Mucosa of rectum (tissue), 2 donors: ENCODE data around the gene ZNF429.
A peak's percentile ranks its signal among the peaks of the same experiment; 100 is the strongest.

ENCODE experiments used
- H3K27ac ChIP-seq, 2 donors: one replicate each; pipeline ENCODE4 v1.7.0; 2013; ENCODE audit warnings: inconsistent platforms in 2 of 2, low read depth in 2 of 2, low read length in 2 of 2
- H3K27me3 ChIP-seq, 2 donors: one replicate each; pipeline ENCODE4 v1.7.0; 2013; ENCODE audit warnings: low read length in 2 of 2; ENCODE audit not compliant: control insufficient read depth in 2 of 2, insufficient read depth in 2 of 2
- H3K36me3 ChIP-seq, 2 donors: one replicate each; pipeline ENCODE4 v1.7.0; 2013; ENCODE audit warnings: low read length in 2 of 2; ENCODE audit not compliant: control insufficient read depth in 2 of 2, insufficient read depth in 2 of 2
- H3K4me1 ChIP-seq, 2 donors: one replicate each; pipeline ENCODE4 v1.7.0; 2013; ENCODE audit warnings: low read length in 2 of 2, mild to moderate bottlenecking in 1 of 2; ENCODE audit not compliant: control insufficient read depth in 2 of 2, insufficient read depth in 2 of 2
- H3K4me3 ChIP-seq, 2 donors: one replicate each; pipeline ENCODE4 v1.7.0; 2013; ENCODE audit warnings: low read length in 2 of 2
- H3K9ac ChIP-seq, 2 donors: one replicate each; pipeline ENCODE4 v1.7.0; 2013; ENCODE audit warnings: low read length in 2 of 2, low read depth in 1 of 2, mild to moderate bottlenecking in 1 of 2
- H3K9me3 ChIP-seq, 2 donors: one replicate each; pipeline ENCODE4 v1.7.0; 2013; ENCODE audit warnings: low read length in 2 of 2; ENCODE audit not compliant: control insufficient read depth in 2 of 2
- donor health status: healthy.
- donor health status: Normal muscosa, but diverticular disease.

The ZNF429 gene

GRCh38 chr19:21569494-21569865, 64.1 kb downstream of the ZNF429 start:
- H3K36me3 ChIP-seq = no peaks in the 10 kb centered on the region
- H3K9me3 ChIP-seq = peaks cover 0 to 11% of the 10 kb centered on the region in 2 donors
- H3K9ac ChIP-seq = no peak overlapping the region
- peak overlapping the region; percentile 26 to 80 for H3K4me3 ChIP-seq
- no peaks in the 10 kb centered on the region for H3K4me1 ChIP-seq
- no peaks in the 10 kb centered on the region for H3K27me3 ChIP-seq
- H3K27ac ChIP-seq = peak overlapping the region in 1 of 2 donors; percentile 65

- Histone ChIP-seq H3K9me3 (peaks cover 0 to 11% of the 10 kb centered on the region in 2 donors), H3K4me3 (no peak overlapping the region), H3K36me3 (no peaks in the 10 kb centered on the region), H3K27ac (no peak overlapping the region), H3K27me3 (no peaks in the 10 kb centered on the region), H3K9ac (no peak overlapping the region), H3K4me1 (no peaks in the 10 kb centered on the region)
Measured at GRCh38 chr19:21571316-21571715, 65.9 kb downstream of the ZNF429 start.

GRCh38 chr19:21574607-21575006, 69.2 kb downstream of the ZNF429 start:
- Histone ChIP-seq H3K27ac (no peak overlapping the region), H3K9ac (no peak overlapping the region), H3K9me3 (peaks cover 1 to 12% of the 10 kb centered on the region in 2 donors), H3K27me3 (peaks cover 0 to 1% of the 10 kb centered on the region in 2 donors), H3K4me3 (no peak overlapping the region), H3K36me3 (no peaks in the 10 kb centered on the region), H3K4me1 (no peaks in the 10 kb centered on the region)

GRCh38 chr19:21576481-21576880, 71.1 kb downstream of the ZNF429 start:
- H3K36me3 ChIP-seq = no peaks in the 10 kb centered on the region
- no peak overlapping the region for H3K27ac ChIP-seq
- H3K9ac ChIP-seq = no peak overlapping the region
- H3K4me3 ChIP-seq = no peak overlapping the region
- H3K27me3 ChIP-seq = peaks cover 0 to 1% of the 10 kb centered on the region in 2 donors
- no peaks in the 10 kb centered on the region for H3K4me1 ChIP-seq
- H3K9me3 ChIP-seq = peaks cover 1 to 9% of the 10 kb centered on the region in 2 donors

GRCh38 chr19:21580101-21580500, 74.7 kb downstream of the ZNF429 start:
- H3K4me3 ChIP-seq = no peak overlapping the region
- H3K9me3 ChIP-seq = peaks cover 3 to 9% of the 10 kb centered on the region in 2 donors
- H3K27ac ChIP-seq = no peak overlapping the region
- no peaks in the 10 kb centered on the region for H3K36me3 ChIP-seq
- no peak overlapping the region for H3K9ac ChIP-seq
- H3K4me1 ChIP-seq = no peaks in the 10 kb centered on the region
- peaks cover 0 to 1% of the 10 kb centered on the region in 2 donors for H3K27me3 ChIP-seq

- Histone ChIP-seq H3K36me3 (no peaks in the 10 kb centered on the region), H3K9ac (no peak overlapping the region), H3K27ac (no peak overlapping the region), H3K4me1 (no peaks in the 10 kb centered on the region), H3K27me3 (peaks cover 0 to 1% of the 10 kb centered on the region in 2 donors), H3K4me3 (no peak overlapping the region), H3K9me3 (peaks cover 8 to 13% of the 10 kb centered on the region in 2 donors)
Measured at GRCh38 chr19:21580818-21581217, 75.4 kb downstream of the ZNF429 start.

- Histone ChIP-seq H3K36me3 (no peaks in the 10 kb centered on the region), H3K27me3 (peaks cover 0 to 2% of the 10 kb centered on the region in 2 donors)
Measured at GRCh38 chr19:21581646-21582240, 76.3 kb downstream of the ZNF429 start.

GRCh38 chr19:21584537-21584936, 79.1 kb downstream of the ZNF429 start:
- no peak overlapping the region for H3K4me3 ChIP-seq
- no peaks in the 10 kb centered on the region for H3K36me3 ChIP-seq
- peaks cover 0 to 2% of the 10 kb centered on the region in 2 donors for H3K27me3 ChIP-seq
- H3K9me3 ChIP-seq = peaks cover 6 to 12% of the 10 kb centered on the region in 2 donors
- no peak overlapping the region for H3K9ac ChIP-seq
- H3K27ac ChIP-seq = no peak overlapping the region
- H3K4me1 ChIP-seq = no peaks in the 10 kb centered on the region

More at GRCh38 chr19:21581646-21582240, 76.3 kb downstream of the ZNF429 start:
- H3K27ac ChIP-seq = no peak overlapping the region
- H3K4me1 ChIP-seq = no peaks in the 10 kb centered on the region
- H3K9me3 ChIP-seq = peaks cover 8 to 13% of the 10 kb centered on the region in 2 donors
- H3K9ac ChIP-seq = no peak overlapping the region
- no peak overlapping the region for H3K4me3 ChIP-seq

- H3K9ac ChIP-seq = no peak overlapping the region
- H3K9me3 ChIP-seq = peaks cover 6 to 9% of the 10 kb centered on the region in 2 donors
- no peaks in the 10 kb centered on the region for H3K36me3 ChIP-seq
- H3K27ac ChIP-seq = no peak overlapping the region
- peaks cover 0 to 2% of the 10 kb centered on the region in 2 donors for H3K27me3 ChIP-seq
- no peaks in the 10 kb centered on the region for H3K4me1 ChIP-seq
- H3K4me3 ChIP-seq = peak overlapping the region in 1 of 2 donors; percentile 59
Measured at GRCh38 chr19:21585281-21585890, 80.0 kb downstream of the ZNF429 start.

GRCh38 chr19:21586311-21587116, 81.1 kb downstream of the ZNF429 start:
- Histone ChIP-seq H3K27ac (peak overlapping the region in 1 of 2 donors; percentile 23), H3K4me3 (peak overlapping the region; percentile 55 to 71), H3K36me3 (no peaks in the 10 kb centered on the region), H3K27me3 (peaks cover 0 to 2% of the 10 kb centered on the region in 2 donors), H3K4me1 (no peaks in the 10 kb centered on the region), H3K9ac (peak overlapping the region; percentile 51 to 65), H3K9me3 (peaks cover 8 to 9% of the 10 kb centered on the region in 2 donors)
